ENCODE data around the gene CCNK.

Gene CCNK

GRCh38 chr14:99517643-99518381, 36.6 kb downstream of the CCNK start:
- no peak overlapping the region for H3K27ac ChIP-seq
- DNase-seq (ENCODE audit: low read depth, low spot score) = no peak

GRCh38 chr14:99518441-99519346, 37.5 kb downstream of the CCNK start:
- peak; percentile 6 for DNase-seq (ENCODE audit: low read depth, low spot score)
- H3K27ac ChIP-seq = no peak overlapping the region

- no peak for DNase-seq (ENCODE audit: low read depth, low spot score)
Measured at GRCh38 chr14:99519347-99519881, 38.2 kb downstream of the CCNK start.

GRCh38 chr14:99519931-99520421, 38.8 kb downstream of the CCNK start:
- no peak overlapping the region for H3K27ac ChIP-seq
- no peak for DNase-seq (ENCODE audit: low read depth, low spot score)

More at GRCh38 chr14:99519347-99519881, 38.2 kb downstream of the CCNK start:
- no peak overlapping the region for H3K27ac ChIP-seq

- DNase-seq (ENCODE audit: low read depth, low spot score) = no peak
- no peak overlapping the region for H3K27ac ChIP-seq
Measured at GRCh38 chr14:99520571-99521081, 39.4 kb downstream of the CCNK start.

GRCh38 chr14:99521176-99522024, 40.2 kb downstream of the CCNK start:
- no peak for DNase-seq (ENCODE audit: low read depth, low spot score)

GRCh38 chr14:99522025-99522401, 40.8 kb downstream of the CCNK start:
- H3K27ac ChIP-seq = no peak overlapping the region
- no peak for DNase-seq (ENCODE audit: low read depth, low spot score)

More at GRCh38 chr14:99521176-99522024, 40.2 kb downstream of the CCNK start:
- H3K27ac ChIP-seq = no peak overlapping the region

GRCh38 chr14:99522457-99522891, 41.3 kb downstream of the CCNK start:
- DNase-seq (ENCODE audit: low read depth, low spot score) = no peak
- no peak overlapping the region for H3K27ac ChIP-seq

GRCh38 chr14:99522934-99523703, 41.9 kb downstream of the CCNK start:
- no peak for DNase-seq (ENCODE audit: low read depth, low spot score)
- no peak overlapping the region for H3K27ac ChIP-seq

GRCh38 chr14:99523704-99524055, 42.5 kb downstream of the CCNK start:
- no peak overlapping the region for H3K27ac ChIP-seq
- DNase-seq (ENCODE audit: low read depth, low spot score) = no peak

GRCh38 chr14:99524091-99524661, 43.0 kb downstream of the CCNK start:
- no peak overlapping the region for H3K27ac ChIP-seq
- no peak for DNase-seq (ENCODE audit: low read depth, low spot score)

- no peak overlapping the region for H3K27ac ChIP-seq
Measured at GRCh38 chr14:99524804-99525698, 43.8 kb downstream of the CCNK start.

GRCh38 chr14:99525699-99526080, 44.5 kb downstream of the CCNK start:
- DNase-seq (ENCODE audit: low read depth, low spot score) = no peak
- no peak overlapping the region for H3K27ac ChIP-seq

More at GRCh38 chr14:99524804-99525698, 43.8 kb downstream of the CCNK start:
- DNase-seq (ENCODE audit: low read depth, low spot score) = no peak

GRCh38 chr14:99527026-99527425, 45.8 kb downstream of the CCNK start:
- no peak for DNase-seq (ENCODE audit: low read depth, low spot score)
- no peak overlapping the region for H3K27ac ChIP-seq

- no peak for DNase-seq (ENCODE audit: low read depth, low spot score)
Measured at GRCh38 chr14:99527427-99528076, 46.3 kb downstream of the CCNK start.

GRCh38 chr14:99529899-99530298, 48.7 kb downstream of the CCNK start:
- H3K27ac ChIP-seq = no peak overlapping the region
- no peak for DNase-seq (ENCODE audit: low read depth, low spot score)

More at GRCh38 chr14:99527427-99528076, 46.3 kb downstream of the CCNK start:
- H3K27ac ChIP-seq = no peak overlapping the region

Data from epithelial cell of prostate (primary cell).